ENCODE data around the gene BICDL1. TPM values are rescaled to one million over a fixed set of nuclear protein-coding genes. Genes with fewer than 3 reads are reported as not detected.

BICDL1 gene
- total RNA-seq, 1 experiment from 2014 or later, result 14.4 TPM

- no peak for DNase-seq
- Histone ChIP-seq H3K9me3 (ENCODE audit: insufficient read depth, low read depth) (no peaks in the 10 kb centered on the region), H3K27me3 (ENCODE audit: insufficient read depth, low read depth) (no peaks in the 10 kb centered on the region), H3K36me3 (ENCODE audit: low read depth) (no peaks in the 10 kb centered on the region), H3K79me2 (ENCODE audit: low read depth) (no peaks in the 10 kb centered on the region), H3K9me2 (ENCODE audit: insufficient read depth) (no peaks in the 10 kb centered on the region), H3K4me2 (no peak overlapping the region), H3K4me1 (replicated peaks; ENCODE audit: insufficient read depth) (peaks cover 44% of the 10 kb centered on the region), H3K27ac (no peak overlapping the region), H4K20me1 (ENCODE audit: insufficient read depth) (no peaks in the 10 kb centered on the region), H3K4me3 (no peak overlapping the region), H3F3A (ENCODE audit: insufficient read depth, low read depth) (peaks cover 32% of the 10 kb centered on the region; the same call in 1 of the 2 replicates), H2AFZ (no peak overlapping the region)
- TF ChIP-seq CTCF (conservative IDR thresholded peaks at IDR 0.05) (no peak), EZH2 (IDR thresholded peaks at IDR 0.05; ENCODE audit: low read depth) (no peak)
- intact Hi-C loops (cut with micrococcal nuclease; ENCODE audit: unreplicated experiment), result no loop called here
- BruUV-seq (replicated peaks), result no TSS peak
- ChIA-PET POLR2A (ENCODE audit: unreplicated experiment) (interaction anchor here (0.6 kb wide), 1 partner anchor 568 kb away, joined by 5 read pairs; no protein-coding TSS in a partner anchor), CTCF (interaction anchor here (0.5 kb wide), 1 partner anchor 234 kb away, joined by 4 read pairs; the partner anchor contains the start of gene SIRT4)
Measured at GRCh38 chr12:120067901-120068300, 78.9 kb downstream of the BICDL1 start.

GRCh38 chr12:120069278-120069677, 80.2 kb downstream of the BICDL1 start:
- no TSS peak for BruUV-seq (replicated peaks)
- Histone ChIP-seq H3K36me3 (ENCODE audit: low read depth) (no peaks in the 10 kb centered on the region), H3K27me3 (ENCODE audit: insufficient read depth, low read depth) (no peaks in the 10 kb centered on the region), H3K9me2 (ENCODE audit: insufficient read depth) (no peaks in the 10 kb centered on the region), H3K4me3 (no peak overlapping the region), H3K79me2 (ENCODE audit: low read depth) (no peaks in the 10 kb centered on the region), H3K9me3 (ENCODE audit: insufficient read depth, low read depth) (no peaks in the 10 kb centered on the region), H3K27ac (no peak overlapping the region), H4K20me1 (ENCODE audit: insufficient read depth) (no peaks in the 10 kb centered on the region), H3K4me2 (no peak overlapping the region), H2AFZ (no peak overlapping the region), H3F3A (ENCODE audit: insufficient read depth, low read depth) (peaks cover 20% of the 10 kb centered on the region; the same call in 1 of the 2 replicates), H3K4me1 (replicated peaks; ENCODE audit: insufficient read depth) (peaks cover 30% of the 10 kb centered on the region)
- no peak for DNase-seq
- CTCF ChIA-PET, result no interaction called here
- POLR2A ChIA-PET (ENCODE audit: unreplicated experiment), result interaction anchor here (0.6 kb wide), 1 partner anchor 19 kb away, joined by 7 read pairs; no protein-coding TSS in a partner anchor
- TF ChIP-seq EZH2 (IDR thresholded peaks at IDR 0.05; ENCODE audit: low read depth) (no peak), CTCF (conservative IDR thresholded peaks at IDR 0.05) (no peak)
- intact Hi-C loops (cut with micrococcal nuclease; ENCODE audit: unreplicated experiment), result no loop called here

- no peaks in the 10 kb centered on the region for H4K20me1 ChIP-seq (ENCODE audit: insufficient read depth)
- H3K9me3 ChIP-seq (ENCODE audit: insufficient read depth, low read depth), result no peaks in the 10 kb centered on the region
- H3K79me2 ChIP-seq (ENCODE audit: low read depth), result no peaks in the 10 kb centered on the region
- TF ChIP-seq CTCF (conservative IDR thresholded peaks at IDR 0.05) (no peak), EZH2 (IDR thresholded peaks at IDR 0.05; ENCODE audit: low read depth) (no peak)
- no peak overlapping the region for H2AFZ ChIP-seq
- H3K27ac ChIP-seq, result no peak overlapping the region
- ChIA-PET CTCF (no interaction called here), POLR2A (ENCODE audit: unreplicated experiment) (interaction anchor here (0.7 kb wide), 1 partner anchor 1080 kb away, joined by 13 read pairs; no protein-coding TSS in a partner anchor)
- no peak overlapping the region for H3K4me3 ChIP-seq
- BruUV-seq (replicated peaks), result no TSS peak
- H3K9me2 ChIP-seq (ENCODE audit: insufficient read depth), result no peaks in the 10 kb centered on the region
- H3F3A ChIP-seq (ENCODE audit: insufficient read depth, low read depth), result no peaks in the 10 kb centered on the region
- H3K4me2 ChIP-seq, result no peak overlapping the region
- peaks cover 7% of the 10 kb centered on the region for H3K4me1 ChIP-seq (replicated peaks; ENCODE audit: insufficient read depth)
- DNase-seq, result no peak
- H3K36me3 ChIP-seq (ENCODE audit: low read depth), result no peaks in the 10 kb centered on the region
- no peaks in the 10 kb centered on the region for H3K27me3 ChIP-seq (ENCODE audit: insufficient read depth, low read depth)
- intact Hi-C loops (cut with micrococcal nuclease; ENCODE audit: unreplicated experiment), result no loop called here
Measured at GRCh38 chr12:120071493-120072020, 82.5 kb downstream of the BICDL1 start.

Data from PC-9 (cell line).